ENCODE data around the gene RLN1. TPM values are rescaled to one million over a fixed set of nuclear protein-coding genes. Genes with fewer than 3 reads are reported as not detected.

Gene RLN1
- polyA plus RNA-seq, 2 of the 4 experiments (the other 2 are of a cell fraction) = 0.23 TPM; not detected in 1

DNA sequence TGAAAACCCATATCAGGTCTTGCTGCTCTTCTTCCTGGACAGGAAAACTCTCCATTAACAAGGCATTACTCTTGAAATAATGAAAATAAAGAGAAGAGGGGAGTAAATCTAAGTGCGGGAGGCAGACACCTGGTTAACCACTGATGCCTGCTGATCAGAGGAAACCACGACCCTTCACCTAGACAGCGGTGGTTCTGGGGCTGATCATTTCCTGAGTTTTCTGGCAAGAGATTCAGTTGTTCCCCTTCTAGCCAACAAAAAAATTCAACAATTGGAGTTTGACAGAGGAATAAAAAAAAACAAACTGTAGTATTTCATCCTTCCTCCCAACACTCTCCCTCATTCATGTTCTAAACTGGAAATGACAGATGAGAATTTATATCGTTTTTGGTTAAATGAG is 38.1 kb downstream of the RLN1 start:
- H3K9me3 ChIP-seq = no peaks in the 10 kb centered on the region; the same call in 2 of the 3 replicates
- POLR2A ChIA-PET = no interaction called here
- WGBS (ENCODE audit: missing lambda C conversion rate) = 76% methylated on average over 4 of the region's 4 CpGs

DNA sequence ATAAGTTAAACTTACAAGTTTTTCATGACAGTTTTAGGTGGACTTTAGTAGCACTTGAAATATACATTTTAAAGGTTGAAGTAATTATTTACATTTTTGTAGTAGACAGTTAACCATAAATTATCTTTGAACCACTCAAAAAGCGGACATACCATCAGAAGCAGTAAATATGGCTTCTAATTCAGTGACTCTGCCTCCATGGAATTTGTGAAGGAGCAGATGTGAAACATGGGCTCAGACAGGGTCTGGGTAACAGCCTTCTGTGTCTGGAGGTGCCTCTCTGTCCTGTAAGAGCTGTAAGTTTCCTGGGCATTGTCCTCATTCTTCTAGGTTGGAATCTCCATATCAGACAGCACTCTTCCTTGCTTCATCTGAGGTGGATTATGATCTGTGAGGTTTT is 47.5 kb downstream of the RLN1 start:
- TF ChIP-seq KDM1A (IDR thresholded peaks at IDR 0.05; ENCODE audit: low read depth) (no peak), RNF2 (IDR thresholded peaks at IDR 0.05; ENCODE audit: borderline replicate concordance, low read depth) (no peak), CBX2 (IDR thresholded peaks at IDR 0.05; ENCODE audit: borderline replicate concordance, low read depth) (no peak), BHLHE40 (IDR thresholded peaks at IDR 0.05; ENCODE audit: low read depth, low read length) (no peak), SMC3 (IDR thresholded peaks at IDR 0.05) (no peak)
- FAIRE-seq = no peak
- Histone ChIP-seq H3K9me3 (peaks cover 10% of the 10 kb centered on the region; the same call in 2 of the 3 replicates), H3K4me3 (no peak overlapping the region), H3K4me2 (no peak overlapping the region), H3K4me1 (no peaks in the 10 kb centered on the region), H3K27ac (no peak overlapping the region)
- ChIA-PET CTCF (no interaction called here), POLR2A (no interaction called here)
- 85% methylated on average over 1 of the region's 1 CpG for WGBS (ENCODE audit: missing lambda C conversion rate)
- no peak for DNase-seq (ENCODE audit: low read depth in 1 of 2, low spot score in 1 of 2)
- ATAC-seq = no peak

More for the DNA sequence above, 38.1 kb downstream of the RLN1 start:
- ATAC-seq (no peak), FAIRE-seq (no peak), DNase-seq (ENCODE audit: low read depth in 1 of 2, low spot score in 1 of 2) (no peak)
- Histone ChIP-seq H3K4me3 (no peak overlapping the region), H3K4me2 (no peak overlapping the region), H3K4me1 (no peaks in the 10 kb centered on the region), H3K27ac (no peak overlapping the region)
- TF ChIP-seq CBX2 (IDR thresholded peaks at IDR 0.05; ENCODE audit: borderline replicate concordance, low read depth) (no peak), NPAS2 (CRISPR knock-in tag; IDR thresholded peaks at IDR 0.05; ENCODE audit: borderline replicate concordance) (no peak)
- TF ChIP-seq, protein P1, sequence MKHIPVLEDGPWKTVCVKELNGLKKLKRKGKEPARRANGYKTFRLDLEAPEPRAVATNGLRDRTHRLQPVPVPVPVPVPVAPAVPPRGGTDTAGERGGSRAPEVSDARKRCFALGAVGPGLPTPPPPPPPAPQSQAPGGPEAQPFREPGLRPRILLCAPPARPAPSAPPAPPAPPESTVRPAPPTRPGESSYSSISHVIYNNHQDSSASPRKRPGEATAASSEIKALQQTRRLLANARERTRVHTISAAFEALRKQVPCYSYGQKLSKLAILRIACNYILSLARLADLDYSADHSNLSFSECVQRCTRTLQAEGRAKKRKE (CRISPR knock-in tag; IDR thresholded peaks at IDR 0.05; ENCODE audit: low read depth) = no peak
- CTCF ChIA-PET = interaction anchor here (0.6 kb wide), 1 partner anchor 710 kb away, joined by 3 read pairs; no protein-coding TSS in a partner anchor

DNA sequence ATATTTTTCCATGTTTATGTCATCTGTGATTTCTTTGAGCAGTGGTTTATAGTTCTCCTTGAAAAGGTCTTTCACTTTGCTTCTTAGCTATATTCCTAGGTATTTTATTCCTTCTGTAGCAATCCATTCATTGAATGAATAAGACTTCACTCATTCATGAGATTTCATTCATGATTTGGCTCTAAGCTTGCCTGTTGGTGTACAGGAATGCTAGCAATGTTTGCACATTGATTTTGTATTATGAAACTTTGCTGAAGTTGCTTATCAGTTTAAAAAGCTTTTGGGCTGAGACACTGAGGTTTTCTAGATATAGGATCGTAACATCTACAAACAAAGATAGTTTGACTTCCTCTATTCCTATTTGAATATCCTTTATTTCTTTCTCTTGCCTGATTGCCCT is 51.1 kb downstream of the RLN1 start:
- Histone ChIP-seq H3K9me3 (peaks cover 10% of the 10 kb centered on the region; the same call in 2 of the 3 replicates), H3K4me1 (no peaks in the 10 kb centered on the region), H3K27ac (no peak overlapping the region), H3K4me2 (no peak overlapping the region), H3K4me3 (no peak overlapping the region)
- DNase-seq (ENCODE audit: low read depth in 1 of 2, low spot score in 1 of 2) = no peak
- CTCF ChIA-PET = no interaction called here
- FAIRE-seq = no peak
- ATAC-seq = no peak
- POLR2A ChIA-PET = no interaction called here
- TF ChIP-seq NR3C1 (IDR thresholded peaks at IDR 0.05) = no peak
- TF ChIP-seq HEYL (CRISPR knock-in tag; IDR thresholded peaks at IDR 0.05) = no peak
- TF ChIP-seq, protein P2, sequence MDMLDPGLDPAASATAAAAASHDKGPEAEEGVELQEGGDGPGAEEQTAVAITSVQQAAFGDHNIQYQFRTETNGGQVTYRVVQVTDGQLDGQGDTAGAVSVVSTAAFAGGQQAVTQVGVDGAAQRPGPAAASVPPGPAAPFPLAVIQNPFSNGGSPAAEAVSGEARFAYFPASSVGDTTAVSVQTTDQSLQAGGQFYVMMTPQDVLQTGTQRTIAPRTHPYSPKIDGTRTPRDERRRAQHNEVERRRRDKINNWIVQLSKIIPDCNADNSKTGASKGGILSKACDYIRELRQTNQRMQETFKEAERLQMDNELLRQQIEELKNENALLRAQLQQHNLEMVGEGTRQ (IDR thresholded peaks at IDR 0.05) = no peak
- TF ChIP-seq, protein P3, sequence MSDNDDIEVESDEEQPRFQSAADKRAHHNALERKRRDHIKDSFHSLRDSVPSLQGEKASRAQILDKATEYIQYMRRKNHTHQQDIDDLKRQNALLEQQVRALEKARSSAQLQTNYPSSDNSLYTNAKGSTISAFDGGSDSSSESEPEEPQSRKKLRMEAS (IDR thresholded peaks at IDR 0.05) = no peak
- TF ChIP-seq KDM1A (IDR thresholded peaks at IDR 0.05; ENCODE audit: low read depth) = no peak
- TF ChIP-seq, protein P4, sequence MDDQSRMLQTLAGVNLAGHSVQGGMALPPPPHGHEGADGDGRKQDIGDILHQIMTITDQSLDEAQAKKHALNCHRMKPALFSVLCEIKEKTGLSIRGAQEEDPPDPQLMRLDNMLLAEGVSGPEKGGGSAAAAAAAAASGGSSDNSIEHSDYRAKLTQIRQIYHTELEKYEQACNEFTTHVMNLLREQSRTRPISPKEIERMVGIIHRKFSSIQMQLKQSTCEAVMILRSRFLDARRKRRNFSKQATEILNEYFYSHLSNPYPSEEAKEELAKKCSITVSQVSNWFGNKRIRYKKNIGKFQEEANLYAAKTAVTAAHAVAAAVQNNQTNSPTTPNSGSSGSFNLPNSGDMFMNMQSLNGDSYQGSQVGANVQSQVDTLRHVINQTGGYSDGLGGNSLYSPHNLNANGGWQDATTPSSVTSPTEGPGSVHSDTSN (IDR thresholded peaks at IDR 0.05) = no peak
- no peak for TF ChIP-seq FOXS1 (CRISPR knock-in tag; IDR thresholded peaks at IDR 0.05)
- no peak for TF ChIP-seq ZFP36 (IDR thresholded peaks at IDR 0.05; ENCODE audit: borderline replicate concordance, partially characterized antibody)
- TF ChIP-seq GATA3 (IDR thresholded peaks at IDR 0.05; ENCODE audit: borderline replicate concordance) = no peak
- no peak for TF ChIP-seq RARB (CRISPR knock-in tag; IDR thresholded peaks at IDR 0.05)
- 13% methylated on average over 1 of the region's 1 CpG for WGBS (ENCODE audit: missing lambda C conversion rate)

DNA sequence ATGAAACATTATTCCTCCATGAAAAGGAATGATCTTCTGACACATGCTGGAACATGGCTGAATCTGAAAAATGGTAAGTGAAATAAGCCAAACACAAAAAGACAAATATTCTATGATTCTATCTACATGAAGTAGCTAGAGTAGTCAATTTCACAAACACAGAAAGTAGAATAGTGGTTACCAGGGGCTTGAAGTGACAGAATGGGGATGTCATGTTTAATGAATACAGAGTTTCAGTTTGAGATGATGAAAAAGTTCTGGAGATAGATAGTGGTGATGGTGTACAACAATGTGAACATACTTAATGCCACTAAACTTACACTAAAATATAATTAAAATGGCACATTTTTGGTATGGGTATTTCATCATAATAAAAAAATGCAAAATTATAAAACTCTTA is 53.4 kb downstream of the RLN1 start:
- no peak overlapping the region for H3K4me2 ChIP-seq
- DNase-seq (ENCODE audit: low read depth in 1 of 2, low spot score in 1 of 2) (no peak), FAIRE-seq (no peak), ATAC-seq (no peak)
- POLR2A ChIA-PET = no interaction called here
- no peak overlapping the region for H3K4me3 ChIP-seq
- H3K4me1 ChIP-seq = no peaks in the 10 kb centered on the region
- H3K27ac ChIP-seq = no peak overlapping the region
- TF ChIP-seq, protein P5, sequence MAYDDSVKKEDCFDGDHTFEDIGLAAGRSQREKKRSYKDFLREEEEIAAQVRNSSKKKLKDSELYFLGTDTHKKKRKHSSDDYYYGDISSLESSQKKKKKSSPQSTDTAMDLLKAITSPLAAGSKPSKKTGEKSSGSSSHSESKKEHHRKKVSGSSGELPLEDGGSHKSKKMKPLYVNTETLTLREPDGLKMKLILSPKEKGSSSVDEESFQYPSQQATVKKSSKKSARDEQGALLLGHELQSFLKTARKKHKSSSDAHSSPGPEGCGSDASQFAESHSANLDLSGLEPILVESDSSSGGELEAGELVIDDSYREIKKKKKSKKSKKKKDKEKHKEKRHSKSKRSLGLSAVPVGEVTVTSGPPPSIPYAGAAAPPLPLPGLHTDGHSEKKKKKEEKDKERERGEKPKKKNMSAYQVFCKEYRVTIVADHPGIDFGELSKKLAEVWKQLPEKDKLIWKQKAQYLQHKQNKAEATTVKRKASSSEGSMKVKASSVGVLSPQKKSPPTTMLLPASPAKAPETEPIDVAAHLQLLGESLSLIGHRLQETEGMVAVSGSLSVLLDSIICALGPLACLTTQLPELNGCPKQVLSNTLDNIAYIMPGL (CRISPR knock-in tag; IDR thresholded peaks at IDR 0.05; ENCODE audit: borderline replicate concordance) = no peak
- TF ChIP-seq, protein P6, sequence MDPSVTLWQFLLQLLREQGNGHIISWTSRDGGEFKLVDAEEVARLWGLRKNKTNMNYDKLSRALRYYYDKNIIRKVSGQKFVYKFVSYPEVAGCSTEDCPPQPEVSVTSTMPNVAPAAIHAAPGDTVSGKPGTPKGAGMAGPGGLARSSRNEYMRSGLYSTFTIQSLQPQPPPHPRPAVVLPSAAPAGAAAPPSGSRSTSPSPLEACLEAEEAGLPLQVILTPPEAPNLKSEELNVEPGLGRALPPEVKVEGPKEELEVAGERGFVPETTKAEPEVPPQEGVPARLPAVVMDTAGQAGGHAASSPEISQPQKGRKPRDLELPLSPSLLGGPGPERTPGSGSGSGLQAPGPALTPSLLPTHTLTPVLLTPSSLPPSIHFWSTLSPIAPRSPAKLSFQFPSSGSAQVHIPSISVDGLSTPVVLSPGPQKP (IDR thresholded peaks at IDR 0.05; ENCODE audit: low read depth, low read length) = no peak
- TF ChIP-seq JUN (IDR thresholded peaks at IDR 0.05) = no peak
- TF ChIP-seq NR3C1 (IDR thresholded peaks at IDR 0.05) = no peak
- TF ChIP-seq NPAS2 (CRISPR knock-in tag; IDR thresholded peaks at IDR 0.05; ENCODE audit: borderline replicate concordance) = no peak
- TF ChIP-seq ESRRA (IDR thresholded peaks at IDR 0.05; ENCODE audit: borderline replicate concordance, low read length) = no peak
- no peak for TF ChIP-seq MAFK (IDR thresholded peaks at IDR 0.05; ENCODE audit: partially characterized antibody)
- TF ChIP-seq HDAC2 (IDR thresholded peaks at IDR 0.05) = no peak
- peaks cover 5% of the 10 kb centered on the region; the same call in 1 of the 3 replicates for H3K9me3 ChIP-seq
- CTCF ChIA-PET = interaction anchor here (1.7 kb wide), 1 partner anchor 11 kb away, joined by 5 read pairs; no protein-coding TSS in a partner anchor
